ENCODE data around the gene SSH2. TPM values are rescaled to one million over a fixed set of nuclear protein-coding genes. Genes with fewer than 3 reads are reported as not detected.
A peak's percentile ranks its signal among the peaks of the same experiment; 100 is the strongest.

Gene SSH2
- total and polyA plus RNA-seq, 4 donors = 7.5 to 14.1 (median 11.2) TPM

DNA sequence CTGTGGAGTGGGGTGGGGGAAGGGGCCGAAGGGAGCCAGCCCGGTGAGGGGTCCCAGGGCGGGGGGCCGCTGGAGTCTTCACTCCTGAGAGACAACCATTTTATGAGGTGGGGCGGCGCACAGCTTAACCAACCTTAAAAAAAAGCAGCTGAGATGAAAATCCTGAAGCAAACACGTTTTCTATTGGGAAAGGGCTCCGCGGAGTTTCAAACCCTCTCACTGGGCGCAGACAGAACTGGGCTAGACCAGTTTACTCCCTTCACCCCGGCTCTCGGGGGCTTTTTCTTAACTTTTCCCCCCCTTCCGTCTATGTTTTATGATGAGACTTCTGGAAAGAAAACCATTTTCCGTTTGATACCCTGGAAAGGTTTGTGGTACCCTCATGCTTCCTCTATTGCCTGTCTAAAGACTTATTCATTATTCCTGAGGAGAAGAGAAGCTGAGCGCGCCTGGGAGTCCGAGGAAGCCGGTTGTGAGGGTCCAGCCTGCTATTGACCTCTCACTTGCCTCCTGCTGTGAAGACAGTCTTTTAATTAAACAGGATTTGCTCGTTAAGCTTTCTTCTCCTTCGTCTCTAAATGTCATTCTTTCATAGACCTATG, 482 bp upstream of the SSH2 start:
- Histone ChIP-seq H3K9me3 (ENCODE audit: control insufficient read depth in 4 of 4, low read length in 3 of 4) (no peaks in the 10 kb centered on the region), H3K36me3 (ENCODE audit: control insufficient read depth in 4 of 4, insufficient read depth in 3 of 4, low read depth in 1 of 4, low read length in 3 of 4) (no peaks in the 10 kb centered on the region), H3K27ac (ENCODE audit: low read depth in 1 of 2, low read length in 2 of 2) (peak overlapping the region; percentile 84 to 88), H3K4me1 (ENCODE audit: control insufficient read depth in 4 of 4, insufficient read depth in 4 of 4, low read length in 3 of 4) (peaks cover 0 to 29% (median 18%) of the 10 kb centered on the region in 4 donors), H3K4me3 (ENCODE audit: low read depth in 1 of 3, low read length in 3 of 3) (peak overlapping the region; percentile 83 to 98 (median 93)), H3K9ac (ENCODE audit: low read depth in 1 of 2, low read length in 2 of 2) (peak overlapping the region; percentile 40 to 79), H3K27me3 (ENCODE audit: control insufficient read depth in 4 of 4, insufficient read depth in 4 of 4, low read length in 3 of 4) (no peaks in the 10 kb centered on the region)
- under 1% methylated on average over 20 of the region's 20 CpGs for WGBS
- peak; percentile 80 for TF ChIP-seq YY1 (IDR thresholded peaks at IDR 0.05)
- TF ChIP-seq RXRA (IDR thresholded peaks at IDR 0.05) = no peak
- TF ChIP-seq NR2F2 (IDR thresholded peaks at IDR 0.05) = no peak
- DNase-seq (ENCODE audit: low spot score) = peak; percentile 36

GRCh38 chr17:29929006-29929532, 959 bp downstream of the SSH2 start:
- Histone ChIP-seq H3K9me3 (ENCODE audit: control insufficient read depth in 4 of 4, low read length in 3 of 4) (no peaks in the 10 kb centered on the region), H3K27me3 (ENCODE audit: control insufficient read depth in 4 of 4, insufficient read depth in 4 of 4, low read length in 3 of 4) (no peaks in the 10 kb centered on the region), H3K36me3 (ENCODE audit: control insufficient read depth in 4 of 4, insufficient read depth in 3 of 4, low read depth in 1 of 4, low read length in 3 of 4) (no peaks in the 10 kb centered on the region), H3K27ac (ENCODE audit: low read depth in 1 of 2, low read length in 2 of 2) (peak overlapping the region; percentile 84 to 88), H3K4me3 (ENCODE audit: low read depth in 1 of 3, low read length in 3 of 3) (peak overlapping the region; percentile 83 to 98 (median 93)), H3K9ac (ENCODE audit: low read depth in 1 of 2, low read length in 2 of 2) (peak overlapping the region; percentile 40 to 91), H3K4me1 (ENCODE audit: control insufficient read depth in 4 of 4, insufficient read depth in 4 of 4, low read length in 3 of 4) (peaks cover 0 to 29% (median 18%) of the 10 kb centered on the region in 4 donors)
- DNase-seq (ENCODE audit: low spot score) = no peak
- TF ChIP-seq EGR1 (IDR thresholded peaks at IDR 0.05; ENCODE audit: low read depth in 2 of 2) (no peak), HNF4G (IDR thresholded peaks at IDR 0.05) (no peak), ZBTB33 (IDR thresholded peaks at IDR 0.05) (no peak), GABPA (IDR thresholded peaks at IDR 0.05 in 1 of 2, conservative IDR thresholded peaks at IDR 0.05 in 1 of 2) (no peak), NR2F2 (IDR thresholded peaks at IDR 0.05) (no peak), TAF1 (conservative IDR thresholded peaks at IDR 0.05) (no peak), RXRA (IDR thresholded peaks at IDR 0.05) (no peak), YY1 (IDR thresholded peaks at IDR 0.05) (no peak)
- TF ChIP-seq, protein P1, sequence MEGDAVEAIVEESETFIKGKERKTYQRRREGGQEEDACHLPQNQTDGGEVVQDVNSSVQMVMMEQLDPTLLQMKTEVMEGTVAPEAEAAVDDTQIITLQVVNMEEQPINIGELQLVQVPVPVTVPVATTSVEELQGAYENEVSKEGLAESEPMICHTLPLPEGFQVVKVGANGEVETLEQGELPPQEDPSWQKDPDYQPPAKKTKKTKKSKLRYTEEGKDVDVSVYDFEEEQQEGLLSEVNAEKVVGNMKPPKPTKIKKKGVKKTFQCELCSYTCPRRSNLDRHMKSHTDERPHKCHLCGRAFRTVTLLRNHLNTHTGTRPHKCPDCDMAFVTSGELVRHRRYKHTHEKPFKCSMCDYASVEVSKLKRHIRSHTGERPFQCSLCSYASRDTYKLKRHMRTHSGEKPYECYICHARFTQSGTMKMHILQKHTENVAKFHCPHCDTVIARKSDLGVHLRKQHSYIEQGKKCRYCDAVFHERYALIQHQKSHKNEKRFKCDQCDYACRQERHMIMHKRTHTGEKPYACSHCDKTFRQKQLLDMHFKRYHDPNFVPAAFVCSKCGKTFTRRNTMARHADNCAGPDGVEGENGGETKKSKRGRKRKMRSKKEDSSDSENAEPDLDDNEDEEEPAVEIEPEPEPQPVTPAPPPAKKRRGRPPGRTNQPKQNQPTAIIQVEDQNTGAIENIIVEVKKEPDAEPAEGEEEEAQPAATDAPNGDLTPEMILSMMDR (IDR thresholded peaks at IDR 0.05; ENCODE audit: low read depth, low read length, missing input control) = no peak
- TF ChIP-seq, protein P2, sequence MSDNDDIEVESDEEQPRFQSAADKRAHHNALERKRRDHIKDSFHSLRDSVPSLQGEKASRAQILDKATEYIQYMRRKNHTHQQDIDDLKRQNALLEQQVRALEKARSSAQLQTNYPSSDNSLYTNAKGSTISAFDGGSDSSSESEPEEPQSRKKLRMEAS (IDR thresholded peaks at IDR 0.05) = no peak
- 6% methylated on average over 13 of the region's 13 CpGs for WGBS

DNA sequence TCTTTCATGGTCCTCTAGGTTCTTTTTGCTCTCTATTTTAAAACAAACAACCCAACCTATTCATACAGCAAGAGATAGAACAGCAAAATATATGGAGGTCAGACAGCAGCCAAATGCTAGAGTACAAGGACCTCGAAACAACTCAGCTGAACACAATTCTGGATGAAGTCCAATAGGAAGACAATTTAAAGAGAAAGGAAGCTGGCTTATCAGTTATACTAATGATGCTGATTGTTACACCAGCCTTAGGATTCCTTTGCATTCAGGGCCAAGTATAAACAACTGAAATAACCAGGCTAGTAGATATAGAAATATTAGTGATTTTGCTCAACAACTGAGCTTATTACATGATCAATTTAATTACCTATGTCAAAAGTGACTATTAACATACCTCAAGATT, 2.5 kb downstream of the SSH2 start:
- no peak for DNase-seq (ENCODE audit: low spot score)
- H3K27me3 ChIP-seq (ENCODE audit: control insufficient read depth in 4 of 4, insufficient read depth in 4 of 4, low read length in 3 of 4) = no peaks in the 10 kb centered on the region
- no peaks in the 10 kb centered on the region for H3K36me3 ChIP-seq (ENCODE audit: control insufficient read depth in 4 of 4, insufficient read depth in 3 of 4, low read depth in 1 of 4, low read length in 3 of 4)
- no peak overlapping the region for H3K4me3 ChIP-seq (ENCODE audit: low read depth in 1 of 3, low read length in 3 of 3)
- no peak overlapping the region for H3K27ac ChIP-seq (ENCODE audit: low read depth in 1 of 2, low read length in 2 of 2)
- 7% methylated on average over 1 of the region's 1 CpG for WGBS
- H3K9me3 ChIP-seq (ENCODE audit: control insufficient read depth in 4 of 4, low read length in 3 of 4) = no peaks in the 10 kb centered on the region
- H3K4me1 ChIP-seq (ENCODE audit: control insufficient read depth in 4 of 4, insufficient read depth in 4 of 4, low read length in 3 of 4) = peaks cover 0 to 29% (median 18%) of the 10 kb centered on the region in 4 donors
- no peak overlapping the region for H3K9ac ChIP-seq (ENCODE audit: low read depth in 1 of 2, low read length in 2 of 2)
- TF ChIP-seq HNF4G (IDR thresholded peaks at IDR 0.05) (no peak), ATF3 (IDR thresholded peaks at IDR 0.05) (no peak), RAD21 (IDR thresholded peaks at IDR 0.05) (no peak), YY1 (IDR thresholded peaks at IDR 0.05) (no peak), HNF4A (conservative IDR thresholded peaks at IDR 0.05) (no peak), GABPA (IDR thresholded peaks at IDR 0.05 in 1 of 2, conservative IDR thresholded peaks at IDR 0.05 in 1 of 2) (no peak), NR2F2 (IDR thresholded peaks at IDR 0.05) (no peak), TAF1 (conservative IDR thresholded peaks at IDR 0.05) (no peak), EGR1 (IDR thresholded peaks at IDR 0.05; ENCODE audit: low read depth in 2 of 2) (no peak), RXRA (IDR thresholded peaks at IDR 0.05) (no peak), FOXA2 (IDR thresholded peaks at IDR 0.05) (no peak), FOXA1 (IDR thresholded peaks at IDR 0.05) (no peak)
- TF ChIP-seq, protein P1 (IDR thresholded peaks at IDR 0.05; ENCODE audit: low read depth, low read length, missing input control) = no peak
- TF ChIP-seq, protein P2 (IDR thresholded peaks at IDR 0.05) = no peak
